HPDE6-E6E7 (cell line): ENCODE data around the gene KCNQ1OT1.

Source experiments
- DNase-seq: peaks from one replicate; pipeline ENCODE4 v3.0.0; 2011; ENCODE audit warnings: missing footprints; ENCODE audit errors: extremely low spot score

Gene KCNQ1OT1

DNA sequence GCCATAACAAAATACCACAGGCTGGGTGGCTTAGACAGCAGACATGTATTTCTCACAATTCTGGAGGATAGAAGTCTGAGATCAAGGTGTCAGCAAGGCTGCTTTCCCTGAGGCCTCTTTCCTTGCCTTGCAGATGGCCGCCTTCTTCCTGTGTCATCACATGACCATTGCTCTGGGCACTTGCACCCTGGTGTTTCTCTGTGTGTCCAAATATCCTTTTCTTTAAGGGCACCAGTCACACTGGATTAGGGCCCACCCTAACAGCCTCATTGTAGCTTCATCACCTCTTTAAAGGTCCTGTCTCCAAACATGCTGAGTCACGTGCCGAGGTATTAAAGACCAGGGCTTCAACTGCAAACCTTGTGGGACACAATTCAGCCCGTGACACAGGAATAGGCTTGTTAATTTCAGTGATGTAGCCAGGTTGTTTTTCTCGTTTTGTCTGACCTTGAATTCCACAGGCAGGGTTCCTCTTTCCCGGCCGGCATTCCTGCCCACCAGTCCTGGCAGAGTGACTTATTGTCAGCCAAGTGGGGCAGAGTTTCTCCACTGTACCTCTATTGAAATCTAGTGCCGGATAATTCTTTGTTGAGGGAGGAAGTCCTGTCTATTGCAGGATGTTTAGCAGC, 100.1 kb downstream of the KCNQ1OT1 start:
- no peak for DNase-seq

DNA sequence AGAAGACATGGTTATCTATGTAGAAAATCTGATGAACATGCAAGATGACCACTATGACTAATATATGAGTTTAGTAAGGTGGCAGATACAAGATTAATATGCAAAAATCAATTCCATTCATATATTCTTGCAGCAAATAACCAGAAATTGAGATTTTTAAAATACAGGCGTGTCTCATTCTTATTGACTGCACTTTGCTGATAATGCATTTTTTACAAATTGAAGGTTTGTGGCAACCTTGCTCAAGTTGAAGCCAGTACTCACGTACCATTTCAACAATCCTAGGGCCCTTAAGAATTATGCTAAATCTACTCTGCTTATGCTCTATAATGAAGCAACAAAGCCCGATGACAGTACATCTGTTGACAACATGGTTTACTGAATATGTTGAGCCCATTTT, 104.6 kb downstream of the KCNQ1OT1 start:
- DNase-seq = no peak

DNA sequence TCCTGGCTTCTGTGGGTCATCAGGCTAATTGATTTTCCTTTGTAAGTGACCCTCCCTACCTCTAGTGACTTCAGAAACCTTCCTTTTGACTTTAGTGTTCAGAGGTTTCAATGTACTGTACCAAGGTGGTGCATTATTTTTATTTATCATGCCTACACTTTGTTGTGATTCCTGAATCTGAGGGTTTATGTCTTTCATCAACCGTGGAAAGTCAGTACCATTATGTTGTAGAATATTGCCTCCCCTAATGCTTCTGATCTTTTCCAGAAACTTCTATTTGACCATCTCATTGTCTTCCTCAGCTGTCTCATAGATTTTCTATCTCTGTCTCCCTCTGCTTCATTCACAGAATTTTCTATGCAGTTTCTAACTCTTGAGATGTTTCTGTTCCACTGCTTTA, 105.5 kb downstream of the KCNQ1OT1 start:
- no peak for DNase-seq

DNA sequence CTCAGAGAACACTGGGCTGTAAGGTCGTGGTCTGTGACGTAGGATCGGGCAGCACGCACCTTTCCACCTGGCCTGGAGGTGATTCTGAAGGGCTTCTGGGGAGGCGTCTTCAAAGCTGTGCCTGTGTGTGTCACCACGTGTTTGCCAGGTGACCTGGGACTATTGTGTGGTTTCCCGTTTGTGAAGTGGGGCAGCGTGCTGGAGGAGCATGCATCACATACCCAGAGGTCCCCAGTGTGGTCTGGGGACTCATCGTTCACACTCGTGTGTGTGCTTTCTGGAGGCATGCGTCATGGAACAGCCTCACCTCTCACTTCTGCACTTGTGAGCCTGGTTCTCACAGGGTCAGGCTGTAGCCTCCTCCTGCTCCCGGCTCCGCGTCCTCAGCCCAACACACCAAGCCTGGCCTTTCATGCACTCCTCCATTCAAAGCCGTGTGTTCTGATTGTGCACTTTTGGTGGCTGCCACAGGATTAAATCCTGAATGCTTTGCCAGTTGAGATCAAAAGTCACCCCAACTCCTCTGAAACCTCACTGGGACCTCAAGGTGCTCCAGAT, 106.3 kb downstream of the KCNQ1OT1 start:
- no peak for DNase-seq

DNA sequence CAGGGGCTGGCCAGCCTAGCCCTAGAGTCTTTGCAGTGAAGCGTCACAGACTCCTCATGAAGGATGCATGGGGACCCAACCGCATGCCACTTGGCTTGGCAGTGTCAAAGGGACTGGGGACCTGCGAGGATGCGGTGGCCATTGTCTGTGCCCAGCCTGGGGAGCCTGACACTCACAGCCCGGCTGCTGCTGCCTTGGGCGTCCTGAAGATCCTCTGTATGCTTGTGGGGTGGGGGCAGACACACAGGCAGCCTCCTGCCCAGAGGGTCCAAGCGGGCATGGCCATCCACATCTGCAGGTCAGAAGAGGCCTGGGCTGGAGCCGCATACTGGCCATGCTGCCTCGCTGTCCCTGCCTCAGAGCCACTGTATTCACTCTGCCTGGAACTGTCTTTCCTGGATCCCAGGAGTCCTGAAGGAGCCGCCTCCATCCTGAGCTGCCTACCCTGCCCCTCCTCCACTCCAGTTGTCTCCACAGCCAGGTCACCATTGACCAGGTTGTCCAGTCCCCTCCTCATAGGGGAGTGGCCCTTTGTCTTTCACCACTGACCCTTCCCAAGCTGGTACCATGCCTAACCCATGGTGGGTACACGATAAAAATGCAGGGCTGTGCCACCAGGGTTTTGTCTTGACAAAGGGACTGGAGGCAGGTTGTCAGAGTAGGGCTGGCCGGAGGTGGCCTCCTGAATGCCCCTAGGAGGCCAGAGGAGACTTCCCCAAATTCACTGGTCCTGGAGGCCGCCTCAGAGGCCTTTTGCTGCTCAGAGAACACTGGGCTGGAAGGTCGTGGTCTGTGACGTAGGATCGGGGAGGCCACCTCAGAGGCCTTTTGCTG, 107.0 kb downstream of the KCNQ1OT1 start:
- DNase-seq = no peak

DNA sequence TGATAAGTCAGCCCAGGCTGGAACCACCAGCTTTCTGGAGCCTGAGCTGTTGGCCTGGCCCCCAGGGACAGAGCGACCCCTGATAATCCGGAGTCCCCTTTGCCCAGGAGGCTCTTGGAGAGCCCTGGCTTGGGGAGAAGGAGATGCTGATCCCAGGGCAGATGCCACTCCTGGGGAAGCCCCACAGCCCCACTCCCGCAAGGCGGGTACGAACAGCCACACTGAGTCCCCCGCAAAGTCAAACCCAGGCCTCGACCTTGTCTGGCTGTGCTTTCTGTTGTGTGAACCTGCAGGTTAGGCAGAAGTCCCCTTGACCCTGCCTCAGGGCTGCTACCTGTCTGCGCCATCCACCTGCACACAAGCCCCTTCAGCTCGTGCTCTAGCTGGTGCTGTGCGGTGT, 108.0 kb downstream of the KCNQ1OT1 start:
- no peak for DNase-seq

DNA sequence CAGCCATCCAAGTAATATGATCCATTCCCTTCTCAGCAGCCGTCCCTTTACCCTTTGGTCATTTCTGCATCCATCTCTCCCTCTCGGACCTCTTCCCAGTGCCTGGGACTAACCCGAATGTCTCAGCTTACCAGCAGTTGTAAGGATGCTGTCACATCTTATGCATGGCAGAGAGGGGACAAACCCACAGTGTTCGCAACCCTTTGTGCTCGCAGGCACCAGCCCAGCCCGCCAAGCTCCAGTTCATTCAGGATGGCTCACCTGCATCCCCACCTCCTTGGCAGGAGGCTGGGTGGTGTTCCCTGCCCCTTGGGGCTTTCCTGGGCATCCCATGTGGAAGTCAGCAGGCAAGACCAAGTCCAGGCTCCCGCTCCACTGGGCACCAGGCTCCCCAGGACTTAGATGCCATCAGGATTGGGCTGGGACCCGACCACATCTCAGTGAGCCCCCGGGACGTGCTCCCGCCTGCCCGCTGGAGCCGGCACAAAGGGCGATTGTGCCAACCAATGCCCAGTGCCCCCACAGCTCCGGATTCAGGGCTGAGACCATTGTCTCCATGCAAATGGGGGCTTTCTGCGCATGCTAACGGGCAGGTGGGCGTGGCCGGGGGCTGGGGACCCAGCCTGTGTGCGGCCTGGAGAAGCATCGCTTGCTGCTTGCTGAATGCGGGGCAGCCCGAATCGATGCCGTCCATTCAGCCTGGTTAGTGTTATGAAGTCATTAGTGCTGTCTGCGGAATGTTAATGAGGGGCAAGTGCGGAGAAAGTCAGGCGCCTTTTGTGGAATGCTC, 108.6 kb downstream of the KCNQ1OT1 start:
- no peak for DNase-seq

DNA sequence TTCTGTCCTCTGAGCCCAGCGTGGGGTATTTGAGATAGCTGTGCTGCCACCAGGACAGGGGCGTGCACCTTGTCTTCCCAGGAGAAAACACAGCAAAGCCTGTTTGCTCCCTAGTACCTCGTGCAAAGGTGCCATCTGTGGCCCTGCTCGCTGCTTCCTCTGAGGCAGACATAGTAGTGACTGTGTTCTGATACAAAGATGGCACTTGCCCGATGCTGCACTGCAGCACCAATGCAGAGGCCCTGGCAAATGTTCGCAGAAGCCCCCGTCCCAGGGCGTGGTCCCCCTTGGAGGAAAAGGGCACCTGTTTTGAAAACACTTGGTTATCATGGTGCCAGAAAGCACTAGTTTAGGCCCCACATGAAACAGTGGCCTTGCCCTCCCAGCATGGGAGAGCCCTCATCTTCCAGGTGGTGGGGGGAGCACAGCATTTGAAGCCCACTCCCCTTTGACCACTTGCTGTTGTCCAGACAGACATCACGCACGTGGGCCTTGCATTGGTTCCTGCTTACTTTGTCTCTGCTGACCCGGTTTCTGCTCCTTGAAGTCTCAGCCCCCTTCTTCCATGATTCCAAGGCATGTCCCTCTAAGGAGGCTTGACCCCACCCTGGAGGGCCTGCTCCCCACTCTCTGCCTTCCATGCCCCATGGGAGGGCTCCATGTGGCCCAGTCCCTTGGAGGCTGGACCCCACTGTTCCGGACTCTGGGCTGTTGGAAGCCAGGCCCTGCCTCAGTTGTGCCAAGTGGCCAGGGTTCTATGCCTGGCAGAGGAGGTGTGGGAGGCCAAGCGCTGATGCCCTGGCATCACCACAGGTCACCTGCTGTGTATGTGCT, 109.4 kb downstream of the KCNQ1OT1 start:
- DNase-seq = no peak

DNA sequence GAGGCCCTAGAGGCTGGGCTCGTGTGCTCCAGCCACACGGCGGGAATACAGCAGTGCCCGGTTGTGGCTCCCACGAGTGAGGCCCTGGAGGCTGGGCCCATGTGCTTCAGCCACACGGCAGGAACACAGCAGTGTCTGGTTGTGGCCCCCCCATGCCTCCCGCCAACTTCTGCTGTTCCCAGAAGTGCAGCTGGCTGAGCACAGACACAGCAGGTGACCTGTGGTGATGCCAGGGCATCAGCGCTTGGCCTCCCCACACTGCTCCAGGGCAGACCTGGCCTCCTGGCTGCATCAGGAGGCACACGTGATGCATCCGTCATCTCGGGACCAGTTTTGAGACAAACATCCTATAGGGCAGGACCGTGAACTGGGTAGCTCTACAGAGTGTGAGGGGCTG, 110.3 kb downstream of the KCNQ1OT1 start:
- no peak for DNase-seq

DNA sequence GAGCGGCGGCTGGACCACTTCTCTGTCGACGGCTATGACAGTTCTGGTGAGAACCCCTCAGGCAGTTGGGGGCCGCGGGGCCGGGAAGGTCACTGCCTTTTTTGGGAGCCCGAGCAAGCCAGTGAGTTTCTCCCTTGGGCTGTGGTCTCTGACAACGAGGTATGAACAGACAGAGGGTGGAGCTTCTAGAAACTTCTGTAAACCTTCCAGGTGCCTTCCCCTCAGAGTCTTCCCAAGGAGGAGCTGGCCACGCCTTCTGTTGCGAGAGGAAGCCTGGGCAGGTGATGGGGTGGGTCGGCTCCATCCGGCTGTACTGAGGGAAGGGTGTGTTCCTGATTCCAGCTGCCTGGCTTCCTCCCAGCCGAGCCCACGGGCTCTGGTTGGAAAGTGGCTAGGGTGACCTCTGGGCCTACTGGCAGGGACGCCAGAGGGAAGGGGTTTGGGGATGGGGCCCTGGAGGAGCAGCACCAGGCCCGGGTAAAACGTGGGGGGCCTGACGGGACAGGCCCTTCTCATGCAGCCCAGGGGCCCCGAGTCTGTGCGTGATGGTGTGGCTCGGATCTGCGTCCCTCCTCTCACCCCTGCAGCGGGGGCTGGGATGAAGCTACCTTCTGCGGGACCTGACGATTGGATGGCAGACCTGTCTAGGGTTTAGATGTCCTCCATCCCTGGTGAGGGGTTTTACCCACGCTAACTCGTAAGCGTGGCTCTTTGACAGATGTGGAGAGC, 110.8 kb downstream of the KCNQ1OT1 start:
- DNase-seq = no peak

DNA sequence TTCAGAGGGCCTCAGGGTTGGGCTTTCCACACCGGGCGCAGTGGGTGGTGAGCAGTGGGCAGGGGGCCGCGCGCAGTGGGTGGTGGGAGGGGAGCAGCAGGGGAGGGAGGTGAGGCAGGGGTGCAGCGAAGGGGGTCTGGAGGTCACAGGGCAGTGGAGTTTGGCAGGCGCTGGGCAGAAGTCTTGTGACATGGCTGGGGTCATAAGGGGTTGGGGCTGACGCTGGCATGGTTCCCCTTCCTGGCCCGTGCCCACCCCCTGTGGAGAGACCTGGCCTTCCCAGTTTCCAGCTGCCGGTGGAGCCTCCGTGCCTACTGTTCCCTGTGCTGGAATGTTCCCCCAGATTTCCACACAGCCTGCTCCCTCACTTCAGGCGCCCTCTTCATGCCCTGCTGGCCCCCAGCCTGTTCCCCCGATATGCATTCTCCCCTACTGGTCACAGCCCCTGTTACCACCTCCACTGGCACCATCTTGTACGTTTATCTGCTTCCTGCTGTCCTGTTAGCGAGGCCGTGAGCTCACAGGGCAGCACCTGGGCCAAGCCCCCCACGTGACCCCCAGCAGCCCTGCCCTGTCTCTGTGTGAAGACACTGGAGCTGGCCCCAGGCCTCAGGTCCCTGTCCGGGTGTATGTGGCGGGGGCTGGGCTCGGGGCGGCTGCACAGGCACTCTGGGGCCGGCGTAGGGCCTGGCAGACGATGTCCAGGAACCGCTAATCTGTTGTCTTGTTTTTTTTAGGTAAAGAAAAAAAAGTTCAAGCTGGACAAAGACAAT, 111.6 kb downstream of the KCNQ1OT1 start:
- no peak for DNase-seq

DNA sequence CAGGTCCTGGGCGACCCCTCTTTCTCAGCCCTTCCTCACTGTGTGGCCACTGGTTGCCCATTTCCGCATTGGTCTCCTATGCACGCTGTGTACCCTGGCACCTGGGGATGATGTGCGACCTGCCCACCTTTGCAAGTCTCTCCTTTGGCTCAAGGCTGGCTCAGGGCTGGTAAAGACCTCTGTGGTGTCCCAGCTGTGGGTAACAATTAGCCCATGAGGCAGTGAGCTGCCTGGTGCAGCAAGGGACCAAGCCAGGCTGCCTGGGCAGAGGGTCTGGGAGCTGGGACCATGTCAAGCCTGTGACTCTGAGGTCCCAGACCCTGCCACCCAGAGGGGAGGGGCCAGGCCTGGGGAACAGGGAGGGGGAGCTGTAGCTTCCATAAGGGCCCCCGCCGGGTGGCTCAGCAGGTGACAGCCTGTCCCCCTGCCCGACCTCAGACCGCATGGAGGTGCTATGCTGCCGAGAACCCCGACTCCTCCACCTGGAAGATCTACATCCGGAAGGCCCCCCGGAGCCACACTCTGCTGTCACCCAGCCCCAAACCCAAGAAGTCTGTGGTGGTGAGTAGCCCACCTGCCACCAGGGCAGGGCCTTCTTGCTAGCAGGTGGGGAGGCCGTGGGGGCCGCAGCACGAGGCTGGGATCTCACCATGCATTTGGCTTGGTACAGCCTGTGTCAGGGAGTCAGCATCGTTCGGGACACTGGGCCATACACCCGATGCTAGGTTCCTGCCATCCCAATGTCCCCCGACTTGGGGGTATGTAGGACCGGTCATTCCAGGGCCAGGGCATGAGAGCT, 112.5 kb downstream of the KCNQ1OT1 start:
- no peak for DNase-seq

DNA sequence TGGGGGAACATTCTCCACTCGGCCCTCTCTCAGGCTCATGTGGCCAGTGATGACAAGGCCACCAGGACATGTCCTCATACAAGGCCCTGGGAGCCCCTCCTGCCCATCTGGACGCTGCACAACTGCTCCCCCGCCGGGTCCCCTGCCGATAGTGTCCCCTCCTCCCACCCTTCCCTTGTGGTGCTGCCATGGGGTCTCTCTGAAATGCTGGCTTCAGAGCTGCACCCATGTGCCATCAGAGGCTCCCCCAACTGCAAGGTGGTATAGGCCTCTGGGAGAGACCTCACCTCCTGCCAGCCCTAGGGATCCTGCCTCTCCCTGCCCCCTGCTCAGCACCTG, 113.0 kb downstream of the KCNQ1OT1 start:
- DNase-seq = no peak

DNA sequence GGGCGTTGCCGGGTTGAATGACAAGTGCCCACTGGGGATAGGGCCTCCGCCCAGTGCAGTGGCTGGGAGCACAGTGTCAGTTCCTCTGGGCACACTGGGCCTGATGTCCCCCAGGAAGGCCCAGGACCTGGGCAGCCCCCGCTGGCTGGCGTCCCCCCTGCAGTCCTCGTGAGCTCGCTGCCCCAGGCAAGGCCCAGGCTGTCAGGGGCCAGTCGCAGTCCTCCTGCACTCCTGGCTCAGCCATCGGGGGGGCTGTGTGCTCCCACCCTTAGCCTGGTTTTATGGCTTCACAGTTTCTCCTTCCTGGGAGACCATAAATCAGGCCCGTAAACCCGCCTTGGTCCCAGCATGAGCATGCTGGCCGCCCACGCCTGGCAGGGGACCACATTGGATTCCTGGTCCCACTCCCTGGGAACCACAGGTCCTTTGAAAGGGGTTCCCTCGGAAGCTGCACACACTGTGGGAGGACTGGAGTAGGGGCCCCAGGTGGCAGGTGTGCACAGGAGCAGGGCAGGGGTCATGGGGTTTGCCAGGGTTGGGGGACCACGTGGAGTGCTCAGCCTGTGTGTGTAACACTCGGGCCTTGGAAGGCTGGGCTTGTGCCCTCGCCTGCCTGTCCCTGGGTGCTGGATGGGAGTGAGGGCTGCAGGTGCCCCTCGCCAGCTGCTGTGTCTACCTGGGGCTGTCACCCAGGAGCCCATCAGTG, 113.6 kb downstream of the KCNQ1OT1 start:
- DNase-seq = no peak

DNA sequence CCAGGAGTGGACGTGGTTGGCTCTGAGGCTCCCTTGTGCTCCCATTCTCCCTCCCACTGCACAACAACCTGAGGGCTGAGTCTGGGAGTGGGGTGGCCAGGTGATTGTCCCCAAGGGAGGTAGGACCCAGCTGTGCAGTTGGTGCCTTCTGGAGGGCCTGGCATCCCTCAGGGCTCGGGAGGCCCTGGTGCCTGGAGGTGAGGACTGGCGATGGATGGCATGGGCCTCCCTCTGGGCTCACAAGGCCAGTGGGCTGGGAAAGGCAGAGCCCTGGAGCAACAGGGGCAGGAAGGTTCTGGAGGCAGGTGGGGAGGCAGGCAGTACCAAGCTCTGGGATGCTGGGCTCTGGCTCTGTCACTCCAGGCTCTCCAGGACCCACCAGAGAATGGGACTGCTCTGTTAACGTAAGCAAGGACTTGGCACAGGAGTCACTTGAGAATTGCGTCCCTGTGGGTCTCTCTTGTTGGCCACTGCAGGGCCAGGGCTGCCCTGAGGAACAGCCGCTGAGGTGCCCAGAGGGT, 114.2 kb downstream of the KCNQ1OT1 start:
- DNase-seq = no peak

DNA sequence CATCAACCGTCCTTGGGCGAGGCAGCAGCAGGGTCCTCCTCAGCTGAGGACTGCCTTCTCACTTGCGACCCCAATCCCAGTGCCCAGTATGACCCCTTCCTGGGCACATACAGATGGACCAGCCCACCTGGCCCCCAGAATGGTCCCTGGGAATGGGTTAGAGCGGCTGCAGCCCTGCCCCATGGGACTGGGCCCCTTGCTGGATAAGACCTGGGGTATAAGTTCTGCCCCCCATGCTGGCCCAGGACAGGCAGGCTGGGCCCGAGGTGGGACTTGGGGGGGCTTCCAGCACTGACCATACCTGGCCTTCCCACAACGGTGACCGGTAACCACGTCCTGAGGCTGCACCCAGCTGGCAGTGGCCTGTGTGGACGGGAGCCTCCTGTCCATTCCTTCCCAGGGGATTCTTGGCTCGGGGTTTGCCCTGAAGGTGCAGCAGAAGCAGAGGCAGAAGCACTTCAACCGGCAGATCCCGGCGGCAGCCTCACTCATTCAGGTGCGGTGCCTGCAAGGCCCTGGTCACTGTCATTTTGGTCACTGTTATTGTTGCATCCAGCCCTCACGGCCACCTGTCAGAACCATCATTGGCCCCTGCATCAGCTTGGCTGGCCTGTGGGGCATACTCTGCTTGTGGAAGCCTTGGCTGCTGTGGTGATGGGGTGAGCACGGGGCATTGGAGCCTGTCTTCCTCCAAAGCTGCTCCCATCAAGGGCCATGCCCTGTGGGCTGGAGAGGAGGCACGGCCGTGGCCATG, 114.8 kb downstream of the KCNQ1OT1 start:
- no peak for DNase-seq

DNA sequence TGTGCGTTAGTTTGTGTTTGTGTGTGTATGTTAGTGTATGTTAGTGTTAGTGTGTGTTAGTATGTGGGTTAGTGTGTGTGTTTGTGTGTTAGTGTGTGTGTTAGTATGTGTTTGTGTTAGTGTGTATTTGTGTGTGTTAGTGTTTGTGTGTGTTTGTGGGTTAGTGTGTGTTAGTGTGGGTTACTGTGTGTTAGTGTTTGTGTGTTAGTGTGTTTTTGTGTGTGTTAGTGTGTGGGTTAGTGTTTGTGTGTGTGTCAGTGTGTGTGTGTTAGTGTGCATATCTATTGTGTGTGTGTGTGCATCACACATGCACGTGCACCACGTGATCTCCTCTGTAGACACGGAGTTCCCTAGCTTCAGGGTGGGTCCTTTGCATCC, 115.4 kb downstream of the KCNQ1OT1 start:
- no peak for DNase-seq

DNA sequence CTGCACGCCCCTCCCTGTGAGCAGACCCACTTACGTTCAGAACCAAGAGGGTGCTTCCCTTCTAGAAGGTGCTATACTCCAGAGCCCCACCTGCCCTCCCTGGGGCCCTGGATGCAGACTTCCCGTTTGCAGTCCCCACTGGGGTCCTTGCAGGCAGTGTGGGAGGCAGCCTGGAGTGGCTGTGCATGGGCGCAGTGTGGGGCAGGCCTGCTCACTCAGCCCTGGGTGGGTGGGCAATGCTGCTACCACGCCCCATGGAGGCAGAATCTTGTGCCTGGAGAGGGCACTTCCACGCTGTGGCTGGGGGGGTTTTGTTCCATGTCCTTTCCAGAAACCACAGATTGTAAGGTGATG, 116.2 kb downstream of the KCNQ1OT1 start:
- no peak for DNase-seq
